ENCODE results near the gene LZTS3.

GRCh38 chr20:3160418-3160817 lies 12.9 kb downstream of the LZTS3 start:
- TF ChIP-seq, protein P1, sequence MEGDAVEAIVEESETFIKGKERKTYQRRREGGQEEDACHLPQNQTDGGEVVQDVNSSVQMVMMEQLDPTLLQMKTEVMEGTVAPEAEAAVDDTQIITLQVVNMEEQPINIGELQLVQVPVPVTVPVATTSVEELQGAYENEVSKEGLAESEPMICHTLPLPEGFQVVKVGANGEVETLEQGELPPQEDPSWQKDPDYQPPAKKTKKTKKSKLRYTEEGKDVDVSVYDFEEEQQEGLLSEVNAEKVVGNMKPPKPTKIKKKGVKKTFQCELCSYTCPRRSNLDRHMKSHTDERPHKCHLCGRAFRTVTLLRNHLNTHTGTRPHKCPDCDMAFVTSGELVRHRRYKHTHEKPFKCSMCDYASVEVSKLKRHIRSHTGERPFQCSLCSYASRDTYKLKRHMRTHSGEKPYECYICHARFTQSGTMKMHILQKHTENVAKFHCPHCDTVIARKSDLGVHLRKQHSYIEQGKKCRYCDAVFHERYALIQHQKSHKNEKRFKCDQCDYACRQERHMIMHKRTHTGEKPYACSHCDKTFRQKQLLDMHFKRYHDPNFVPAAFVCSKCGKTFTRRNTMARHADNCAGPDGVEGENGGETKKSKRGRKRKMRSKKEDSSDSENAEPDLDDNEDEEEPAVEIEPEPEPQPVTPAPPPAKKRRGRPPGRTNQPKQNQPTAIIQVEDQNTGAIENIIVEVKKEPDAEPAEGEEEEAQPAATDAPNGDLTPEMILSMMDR (conservative IDR thresholded peaks at IDR 0.05; ENCODE audit: low read depth, low read length) = no peak
- TF ChIP-seq EZH2 (IDR thresholded peaks at IDR 0.05; ENCODE audit: low read length, unreplicated experiment) (no peak), EZH2phosphoT487 (IDR thresholded peaks at IDR 0.05; ENCODE audit: borderline replicate concordance, low read length) (no peak)
